H54 (cell line): ENCODE measurements around the gene SLC6A14.
A peak's percentile ranks its signal among the peaks of the same experiment; 100 is the strongest.

Source experiments
- DNase-seq: peaks from one replicate; pipeline ENCODE4 v3.0.0; 2011; ENCODE audit warnings: low spot score, mixed read lengths; ENCODE audit not compliant: insufficient read length
- FAIRE-seq: peaks from 3 replicates; lab custom pipeline; 2011; peaks lifted over from hg19 to GRCh38; lab: Jason Lieb, UNC
- POLR2A ChIP-seq: IDR thresholded peaks from 2 replicates; pipeline ENCODE4 v1.6.1; 2011; ENCODE audit warnings: low read depth, mild to moderate bottlenecking, low read length

SLC6A14 gene

DNA sequence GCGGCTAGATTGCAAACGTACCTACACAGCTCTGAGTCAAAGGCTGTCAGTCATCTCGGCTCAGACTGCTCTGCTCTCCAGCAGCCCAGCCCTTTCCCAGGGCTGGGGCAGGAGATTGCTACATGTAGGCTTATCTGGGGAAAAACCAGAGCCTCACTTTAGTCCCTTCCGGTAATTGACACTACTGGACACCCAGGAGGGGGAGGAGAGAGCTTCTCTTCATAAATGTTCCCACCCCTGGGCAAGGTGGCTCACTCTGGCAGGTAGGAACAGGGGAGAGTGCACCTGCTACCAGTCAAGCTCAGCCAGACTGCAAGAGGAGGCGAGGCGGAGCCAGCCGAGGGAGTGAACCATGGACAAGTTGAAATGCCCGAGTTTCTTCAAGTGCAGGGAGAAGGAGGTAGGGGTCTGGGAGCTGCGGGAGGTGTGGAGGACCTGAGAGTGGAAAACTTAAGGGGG, at the start of gene SLC6A14:
Gene SLC6A14 (plus strand): TSS at position 249 of the 459 bp plus-strand sequence. CDS start 104 bp downstream, at position 353.
- DNase-seq (no peak), FAIRE-seq (no peak)
- TF ChIP-seq POLR2A, result no peak

- TF ChIP-seq POLR2A, result no peak
- FAIRE-seq, result no peak
- no peak for DNase-seq
These were observed 40.7 kb upstream of the SLC6A14 start for GRCh38 chrX:116395752-116396151.

- TF ChIP-seq POLR2A, result no peak
- no peak for DNase-seq
- FAIRE-seq, result no peak
These were observed 36.7 kb upstream of the SLC6A14 start for GRCh38 chrX:116399681-116400080.

GRCh38 chrX:116409219-116409618, 27.2 kb upstream of the SLC6A14 start:
- no peak for TF ChIP-seq POLR2A
- no peak for DNase-seq
- no peak for FAIRE-seq

GRCh38 chrX:116413273-116413672, 23.1 kb upstream of the SLC6A14 start:
- FAIRE-seq, result no peak
- no peak for DNase-seq
- TF ChIP-seq POLR2A, result no peak

- no peak for TF ChIP-seq POLR2A
- no peak for DNase-seq
- no peak for FAIRE-seq
These were observed 19.2 kb upstream of the SLC6A14 start for GRCh38 chrX:116417214-116417613.

DNA sequence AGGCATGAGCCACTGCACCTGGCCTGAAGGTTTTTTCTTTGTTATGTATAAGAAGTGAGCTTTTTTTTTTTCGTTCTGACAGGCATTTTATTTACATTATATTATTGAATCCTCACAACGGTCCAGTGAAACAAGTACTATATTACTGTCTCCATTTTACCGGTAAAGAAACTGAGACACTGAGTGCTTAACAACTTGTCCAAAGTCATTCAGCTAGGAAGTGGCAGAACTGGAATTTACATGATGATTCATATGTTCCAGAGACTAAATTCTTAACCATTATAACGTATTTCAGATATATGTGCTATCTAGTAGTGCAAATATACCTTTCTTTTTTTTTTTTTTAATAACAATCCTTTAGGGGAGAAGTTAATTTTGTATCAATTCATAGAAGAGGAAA, 18.4 kb upstream of the SLC6A14 start:
- no peak for DNase-seq
- no peak for FAIRE-seq
- no peak for TF ChIP-seq POLR2A

GRCh38 chrX:116427978-116428377, 8.4 kb upstream of the SLC6A14 start:
- DNase-seq (no peak), FAIRE-seq (no peak)
- no peak for TF ChIP-seq POLR2A

GRCh38 chrX:116435597-116435996, 809 bp upstream of the SLC6A14 start:
- FAIRE-seq (no peak), DNase-seq (no peak)
- TF ChIP-seq POLR2A, result no peak

GRCh38 chrX:116449156-116449555, 12.8 kb downstream of the SLC6A14 start:
- no peak for TF ChIP-seq POLR2A
- DNase-seq (no peak), FAIRE-seq (no peak)

DNA sequence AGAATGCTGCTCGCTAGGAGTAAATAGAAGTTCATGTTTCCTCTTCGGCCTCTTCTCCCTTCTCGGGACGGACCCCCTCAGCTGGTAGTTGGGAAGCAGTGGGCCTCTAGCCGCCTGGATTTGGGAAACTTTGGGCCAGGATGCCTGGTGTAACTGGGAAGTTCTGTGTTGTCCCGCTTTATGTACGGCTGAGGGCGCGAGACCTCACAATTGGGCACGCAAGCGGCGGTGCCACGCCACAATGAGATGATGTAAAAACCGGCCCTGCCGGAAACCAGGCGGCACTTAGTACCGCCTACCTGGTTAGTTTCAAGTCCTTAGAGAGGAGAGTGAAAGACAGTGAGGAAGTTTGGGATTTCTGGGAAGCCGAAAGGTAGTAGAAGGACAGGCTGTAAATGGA, 26.4 kb downstream of the SLC6A14 start, which contains the start of gene CT83:
Gene CT83 (minus strand): TSS at position 155 of the 400 bp plus-strand sequence. CDS start 120 bp downstream, at position 35.
- TF ChIP-seq POLR2A, result no peak
- FAIRE-seq, result no peak
- no peak for DNase-seq

DNA sequence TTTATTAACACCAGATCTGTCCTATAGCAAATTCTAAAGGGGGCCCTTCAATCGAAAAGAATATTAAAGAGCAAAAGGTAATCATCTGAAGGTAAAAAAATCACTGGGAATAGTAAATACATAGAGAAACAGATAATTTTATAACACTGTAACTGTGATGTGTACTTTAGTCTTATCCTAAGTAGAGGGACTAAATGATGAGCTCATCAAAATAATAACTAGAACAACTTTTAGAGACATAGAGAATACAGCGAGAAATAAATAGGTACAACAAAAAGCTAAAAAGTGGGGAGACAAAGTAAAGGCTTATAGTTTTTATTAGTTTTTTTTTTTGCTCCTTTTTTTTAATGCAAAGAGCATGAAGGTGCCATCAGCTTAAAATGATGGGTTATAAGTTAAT, 43.7 kb downstream of the SLC6A14 start:
- no peak for DNase-seq
- TF ChIP-seq POLR2A, result no peak
- no peak for FAIRE-seq

DNA sequence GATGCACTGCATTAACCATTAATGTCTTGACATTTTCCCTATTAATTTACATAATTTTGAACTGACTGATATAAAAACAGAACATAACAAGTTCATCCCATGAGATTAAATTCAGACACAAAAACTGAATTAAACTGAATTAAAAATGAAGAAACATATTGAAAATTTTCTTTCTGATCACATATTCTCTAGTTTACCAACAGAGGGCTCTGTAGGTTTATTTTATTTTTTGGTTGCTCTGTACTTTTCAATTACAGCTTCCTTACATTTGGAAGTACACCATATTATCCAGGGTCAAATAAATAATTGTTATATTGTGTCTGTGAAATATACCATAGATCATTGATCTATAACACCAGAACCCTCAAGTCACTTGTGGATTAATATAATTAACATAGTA, 53.7 kb downstream of the SLC6A14 start:
- no peak for TF ChIP-seq POLR2A
- no peak for FAIRE-seq
- no peak for DNase-seq

- TF ChIP-seq POLR2A, result no peak
- FAIRE-seq, result no peak
- DNase-seq, result no peak
These were observed 56.9 kb downstream of the SLC6A14 start for GRCh38 chrX:116493271-116493670.

DNA sequence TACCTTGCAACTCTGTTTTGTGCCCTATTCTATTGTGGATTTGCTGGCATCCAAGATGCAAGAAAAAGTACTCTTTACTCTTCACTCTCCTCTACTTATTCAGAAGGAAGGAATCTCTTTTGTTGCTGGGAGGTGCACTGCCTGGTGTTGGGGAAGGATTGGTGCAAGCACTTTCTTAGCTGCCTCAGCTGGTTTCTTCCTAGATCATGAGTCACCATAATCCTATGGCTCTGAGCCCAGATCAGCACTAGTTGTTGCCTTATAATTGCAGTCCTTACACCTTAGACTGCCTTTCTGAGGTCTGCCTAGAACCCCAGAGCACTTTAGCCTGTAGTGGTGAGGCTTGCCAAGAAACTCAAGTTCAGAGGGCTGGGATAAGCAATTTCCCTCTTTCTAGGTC, 63.4 kb downstream of the SLC6A14 start:
- FAIRE-seq, result no peak
- TF ChIP-seq POLR2A, result no peak
- peak; percentile 0 for DNase-seq
